HG03521 (cell line): ENCODE measurements around the gene TFAP2C.
"Not testable (repeated sequence)": the region's sequence is repeated elsewhere in the genome, so short reads cannot be mapped to it uniquely, and the experiment has no call there.

Experiments
- ATAC-seq: cut with Tn5 transposase; IDR thresholded peaks from one replicate; pipeline ENCODE4 v1.9.1; 2021; ENCODE audit warnings: mild to moderate bottlenecking, moderate library complexity; ENCODE audit not compliant: unreplicated experiment

The TFAP2C gene

DNA sequence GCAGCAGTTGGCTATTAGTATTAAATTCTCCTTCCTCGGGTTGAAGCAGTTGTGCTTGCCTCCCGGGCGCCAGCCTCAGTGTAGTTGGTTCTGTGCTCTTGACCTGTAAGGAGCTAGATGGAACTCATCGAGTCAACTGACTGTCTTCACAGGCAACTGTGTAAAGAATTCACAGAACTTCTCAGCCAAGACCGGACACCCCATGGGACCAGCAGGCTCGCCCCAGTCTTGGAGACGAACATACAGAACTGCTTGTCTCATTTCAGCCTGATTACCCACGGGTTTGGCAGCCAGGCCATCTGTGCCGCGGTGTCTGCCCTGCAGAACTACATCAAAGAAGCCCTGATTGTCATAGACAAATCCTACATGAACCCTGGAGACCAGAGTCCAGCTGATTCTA, 8.5 kb downstream of the TFAP2C start:
- no peak for ATAC-seq

DNA sequence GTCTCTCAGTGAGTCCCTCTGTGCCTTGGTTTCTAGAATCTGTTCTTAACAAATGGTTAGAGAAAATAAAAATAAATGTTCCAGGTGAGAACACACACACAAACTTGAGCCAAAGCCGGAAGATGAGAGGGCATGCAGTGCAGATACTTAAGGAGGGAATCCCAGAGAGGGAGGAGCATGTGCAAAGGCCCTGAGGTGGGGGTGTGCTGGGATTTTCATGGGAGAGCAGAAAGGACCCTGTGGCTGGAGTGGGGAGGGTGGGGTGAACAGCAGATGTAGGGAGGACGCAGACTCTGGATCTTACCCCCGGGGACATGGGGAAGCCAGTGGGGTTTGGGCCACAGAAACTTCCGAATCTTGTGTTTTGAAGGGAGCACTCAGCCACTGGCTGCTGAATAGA, 17.5 kb downstream of the TFAP2C start:
- ATAC-seq: no peak

DNA sequence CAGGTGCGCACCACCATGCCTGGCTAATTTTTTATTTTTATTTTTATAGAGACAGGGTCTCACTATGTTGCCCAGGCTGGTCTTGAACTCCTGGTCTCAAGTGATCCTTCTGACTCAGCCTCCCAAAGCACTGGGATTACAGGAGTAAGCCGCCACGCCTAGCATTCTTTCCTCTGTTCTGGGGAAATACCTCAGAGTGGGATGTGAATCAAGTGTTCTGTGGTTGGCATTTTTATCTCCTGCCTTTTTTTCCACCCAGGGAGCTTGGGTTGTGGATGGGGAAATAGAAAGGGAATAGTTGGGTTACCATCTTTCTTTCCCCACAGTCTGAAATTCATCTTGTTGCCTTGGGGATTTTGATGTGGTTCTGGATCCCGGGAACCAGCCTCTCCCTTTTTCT, 24.1 kb downstream of the TFAP2C start:
- ATAC-seq: no peak

DNA sequence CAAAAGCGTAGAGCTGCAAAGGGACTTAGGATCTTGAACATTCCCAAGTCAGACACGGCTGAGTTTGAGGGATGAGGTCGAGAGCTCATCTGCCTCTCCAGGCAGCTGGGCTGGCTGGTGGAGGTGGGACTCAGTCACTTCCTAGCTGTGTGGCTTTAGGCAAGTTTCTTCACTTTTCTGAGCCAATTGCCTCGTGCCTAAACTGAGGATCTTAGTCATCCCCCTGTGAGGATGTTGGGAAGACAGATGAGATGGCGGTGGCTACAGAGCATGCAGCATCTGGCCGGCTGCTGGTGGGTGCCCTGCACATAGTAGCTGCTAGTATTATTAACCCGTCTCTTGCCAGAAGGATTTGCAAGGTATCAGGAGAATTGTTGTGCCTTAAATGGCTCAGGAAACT, 27.5 kb downstream of the TFAP2C start:
- ATAC-seq: no peak

DNA sequence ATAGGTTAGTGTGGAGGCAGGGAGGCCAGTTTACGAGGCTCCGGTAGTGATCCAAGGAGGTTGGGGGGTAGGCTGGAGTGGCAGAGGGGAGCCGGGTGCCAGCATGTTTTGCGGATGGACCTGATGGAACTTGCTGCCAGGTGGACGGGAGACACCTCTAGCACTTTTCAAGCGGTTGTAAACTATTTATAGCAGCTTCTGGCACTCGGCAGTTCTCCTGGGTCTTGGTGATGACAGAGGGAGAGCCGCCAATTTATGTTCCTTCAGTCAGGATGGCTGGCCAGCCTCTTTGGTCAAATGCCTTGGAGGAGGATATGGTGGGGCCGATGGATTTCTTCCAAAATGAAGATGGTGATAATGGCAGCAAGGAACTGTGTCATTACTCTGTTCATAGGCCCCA, 28.8 kb downstream of the TFAP2C start:
- no peak for ATAC-seq

DNA sequence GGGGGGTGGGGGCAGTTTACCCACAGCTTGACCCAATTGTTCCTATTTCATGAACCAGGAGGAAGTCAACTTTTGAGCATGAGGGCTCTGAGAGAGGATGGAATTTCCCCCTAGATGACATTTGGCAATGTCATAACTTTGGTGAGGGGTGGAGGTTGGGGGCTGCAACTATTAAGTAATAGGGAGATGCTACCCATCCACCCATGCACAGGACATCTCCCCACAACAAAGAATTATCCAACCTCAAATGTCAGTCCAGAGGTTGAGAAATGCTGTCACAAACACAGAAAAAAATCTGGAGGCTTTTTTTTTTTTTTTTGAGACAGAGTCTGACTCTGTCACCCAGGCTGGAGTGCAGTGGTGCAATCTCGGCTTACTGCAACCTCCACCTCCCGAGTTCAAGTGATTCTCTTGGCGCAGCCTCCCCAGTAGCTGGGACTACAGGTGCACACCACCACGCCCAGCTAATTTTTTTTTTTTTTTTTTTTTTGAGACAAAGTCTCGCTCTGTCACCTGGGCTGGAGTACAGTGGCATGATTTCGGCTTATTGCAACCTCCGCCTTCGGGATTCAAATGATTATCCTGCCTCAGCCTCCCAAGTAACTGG, 29.3 kb downstream of the TFAP2C start:
- ATAC-seq: not testable (repeated sequence)

DNA sequence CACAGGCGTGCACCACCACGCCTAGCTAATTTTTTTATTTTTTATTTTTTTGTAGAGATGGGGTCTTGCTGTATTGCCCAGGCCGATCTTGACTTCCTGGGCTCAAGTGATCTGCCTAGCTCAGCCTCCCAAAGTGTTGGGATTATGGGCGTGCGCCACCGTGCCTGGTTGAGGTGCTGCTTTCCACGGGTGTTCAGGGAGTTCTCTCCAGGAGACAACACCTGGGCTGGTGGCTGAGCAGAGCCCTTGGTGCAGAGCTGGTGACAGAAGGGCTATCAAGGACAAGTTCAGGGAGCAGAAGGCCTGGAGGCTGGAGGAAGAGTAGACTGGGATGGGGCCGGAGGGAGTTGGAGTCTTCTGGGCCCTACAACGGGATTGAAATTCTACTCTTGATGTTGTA, 34.6 kb downstream of the TFAP2C start:
- no peak for ATAC-seq

DNA sequence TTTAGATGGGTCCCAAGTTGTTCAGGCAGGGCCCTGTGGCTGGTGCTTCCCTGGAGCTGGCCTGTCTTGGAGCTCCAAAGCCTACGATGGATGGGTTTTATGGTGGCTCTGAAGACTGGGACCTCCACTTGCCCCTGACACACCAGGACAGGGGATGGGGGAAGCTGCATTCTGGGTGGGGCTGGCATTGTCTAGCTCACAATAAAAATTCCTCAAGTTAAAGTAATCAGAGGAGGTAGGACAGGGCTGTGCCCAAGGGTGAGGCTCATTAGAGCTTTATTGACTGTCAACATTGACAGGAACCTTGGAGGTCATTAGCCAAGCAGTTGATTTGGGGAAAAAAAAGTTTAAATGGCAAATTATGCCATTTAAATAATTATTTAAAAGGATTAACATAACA, 35.7 kb downstream of the TFAP2C start:
- no peak for ATAC-seq

DNA sequence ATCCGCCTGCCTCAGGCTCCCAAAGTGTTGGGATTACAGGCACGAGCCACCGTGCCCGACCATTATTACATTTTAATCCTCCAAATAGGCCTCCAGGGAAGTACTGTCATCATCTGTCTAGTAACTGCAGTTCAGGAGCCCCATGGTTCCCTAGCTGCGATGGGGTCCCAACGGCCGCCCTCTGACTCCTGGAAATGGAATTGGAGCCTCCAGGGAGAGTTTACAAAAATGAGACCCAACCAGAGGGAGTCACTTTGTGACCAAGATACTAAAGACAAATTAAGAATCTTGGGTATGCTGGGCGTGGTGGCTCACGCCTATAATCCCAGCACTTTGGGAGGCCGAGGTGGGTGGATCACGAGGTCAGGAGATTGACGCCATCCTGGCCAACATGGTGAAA, 36.7 kb downstream of the TFAP2C start:
- no peak for ATAC-seq

DNA sequence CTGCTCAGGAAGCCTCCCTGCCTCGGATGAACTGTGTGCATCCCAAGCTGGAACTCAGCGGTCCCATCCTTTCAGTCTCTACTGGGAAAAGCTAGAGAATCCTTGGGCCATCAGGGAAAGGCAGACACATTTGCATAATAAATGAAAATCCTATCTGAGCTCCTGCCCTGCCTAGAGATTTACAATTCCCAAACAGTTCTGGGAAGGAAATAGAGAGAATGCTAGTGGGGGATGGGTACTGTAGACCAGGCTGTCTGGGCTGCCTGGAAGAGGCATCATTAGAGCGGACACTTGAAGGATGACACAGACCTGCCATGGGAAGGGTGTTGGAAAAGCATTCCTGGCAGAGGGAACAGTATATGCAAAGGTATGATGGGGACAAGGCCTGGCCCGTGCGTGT, 44.3 kb downstream of the TFAP2C start:
- ATAC-seq: no peak

DNA sequence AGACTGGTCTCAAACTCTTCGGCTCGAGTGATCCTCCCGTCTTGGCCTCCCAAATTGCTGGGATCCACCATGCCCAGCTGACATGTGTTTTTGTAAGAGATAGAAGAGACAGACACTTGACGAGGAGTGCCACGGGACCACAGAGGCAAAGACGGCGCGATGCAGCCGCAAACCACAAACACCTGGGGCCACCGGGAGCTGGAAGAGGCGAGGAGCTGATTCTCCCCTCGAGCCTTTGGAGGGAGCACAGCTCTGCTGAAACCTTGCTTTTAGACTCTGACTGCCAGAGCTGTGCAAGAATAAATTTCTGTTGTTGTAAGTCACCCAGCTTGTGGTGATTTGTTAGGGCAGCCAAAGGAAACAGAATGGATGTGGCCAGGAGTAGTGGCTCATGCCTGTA, 46.9 kb downstream of the TFAP2C start:
- no peak for ATAC-seq

DNA sequence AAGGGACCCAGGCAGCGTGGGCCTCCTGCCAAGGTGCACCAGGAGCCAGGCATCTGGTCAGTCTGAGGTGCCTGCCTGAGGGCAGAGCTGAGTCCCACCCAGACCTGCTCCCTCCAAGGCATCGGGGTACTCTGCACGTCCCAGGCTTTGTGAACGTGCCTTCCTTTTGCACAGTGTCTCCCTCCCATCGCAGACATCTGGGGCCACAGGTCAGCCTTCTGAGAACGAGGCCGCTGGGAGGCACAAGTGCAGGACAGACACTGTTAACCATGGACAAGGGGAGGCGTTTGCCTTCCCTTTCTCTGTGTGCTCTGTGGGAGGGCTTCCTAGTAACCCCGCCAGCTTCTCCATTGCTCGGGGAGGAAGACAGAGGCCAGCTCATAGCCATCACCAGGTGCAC, 47.6 kb downstream of the TFAP2C start:
- no peak for ATAC-seq

DNA sequence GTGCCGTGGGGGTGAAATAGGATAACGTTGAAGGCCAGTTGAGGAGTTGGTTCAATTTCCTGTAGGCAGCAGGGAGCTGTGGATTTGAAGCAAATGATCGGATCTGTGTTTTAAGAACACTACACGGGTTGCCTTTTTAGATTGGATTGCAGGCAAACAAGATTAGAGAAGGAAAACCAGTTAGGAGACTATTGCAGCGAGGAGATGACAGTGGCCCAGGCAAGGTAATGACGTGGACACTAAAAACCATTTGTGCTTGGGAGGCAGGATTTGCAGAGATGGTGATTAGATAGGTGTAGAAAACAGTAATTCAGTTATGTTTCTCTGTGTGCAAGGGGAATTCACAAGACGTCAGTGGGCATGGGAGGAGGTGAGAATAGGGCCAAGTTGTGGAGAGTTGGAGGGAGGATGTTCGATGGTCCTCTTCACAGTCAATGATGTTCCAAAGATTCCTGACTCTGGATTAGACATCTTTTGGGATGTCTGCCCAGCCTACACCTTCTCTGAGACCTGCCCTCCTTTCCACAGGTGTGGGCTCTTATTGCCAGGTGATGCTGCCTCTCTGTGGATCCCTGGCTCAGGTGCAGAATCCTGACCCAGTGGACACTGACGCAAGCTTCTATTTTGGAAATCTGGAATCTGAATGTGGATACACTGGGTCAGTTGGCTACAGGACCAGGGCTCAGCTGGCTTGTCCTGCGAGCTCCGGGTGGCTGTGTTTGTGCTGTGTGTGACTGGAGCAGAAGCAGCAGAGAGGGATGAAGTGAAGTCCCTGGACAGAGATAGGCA, 54.2 kb downstream of the TFAP2C start:
- ATAC-seq: no peak

DNA sequence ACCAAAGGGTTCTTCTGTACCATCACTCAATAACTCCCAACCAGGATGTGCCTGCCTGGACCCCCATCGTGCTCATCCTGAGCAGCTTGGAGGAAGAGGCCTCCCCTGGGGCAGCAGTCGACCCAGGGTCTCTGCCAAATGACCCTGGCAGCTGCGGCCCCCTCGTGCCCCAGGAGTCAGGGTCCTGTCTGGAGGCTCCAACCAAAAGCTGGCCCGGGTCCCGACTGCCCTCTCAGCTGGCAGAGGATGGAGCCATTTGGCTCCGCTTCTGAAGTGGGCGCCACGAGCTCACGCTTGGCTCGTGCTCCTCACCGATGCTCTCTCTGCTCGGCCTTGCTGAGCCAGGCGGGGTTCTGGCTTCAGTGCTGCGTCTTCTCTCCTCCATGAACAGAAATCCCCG, 56.8 kb downstream of the TFAP2C start:
- ATAC-seq: no peak

DNA sequence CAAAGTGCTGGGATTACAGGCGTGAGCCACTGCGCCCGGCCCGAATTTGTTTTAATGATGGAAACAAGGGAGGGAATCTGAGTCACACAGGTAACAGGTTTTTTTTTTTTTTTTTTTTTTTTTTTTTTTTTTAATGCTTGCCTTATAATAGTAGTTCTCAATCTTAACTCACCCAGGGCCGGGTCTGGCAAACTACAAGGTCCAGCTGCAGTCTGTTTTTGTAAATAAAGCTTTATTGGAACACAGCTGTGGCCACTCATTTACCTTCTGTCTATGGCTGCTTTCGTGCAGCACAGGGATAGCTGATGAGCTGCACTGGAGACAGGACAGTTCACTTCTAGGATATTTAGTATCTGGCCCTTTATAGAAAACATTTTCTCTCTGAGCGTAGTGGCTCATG, 58.0 kb downstream of the TFAP2C start:
- ATAC-seq: no peak

DNA sequence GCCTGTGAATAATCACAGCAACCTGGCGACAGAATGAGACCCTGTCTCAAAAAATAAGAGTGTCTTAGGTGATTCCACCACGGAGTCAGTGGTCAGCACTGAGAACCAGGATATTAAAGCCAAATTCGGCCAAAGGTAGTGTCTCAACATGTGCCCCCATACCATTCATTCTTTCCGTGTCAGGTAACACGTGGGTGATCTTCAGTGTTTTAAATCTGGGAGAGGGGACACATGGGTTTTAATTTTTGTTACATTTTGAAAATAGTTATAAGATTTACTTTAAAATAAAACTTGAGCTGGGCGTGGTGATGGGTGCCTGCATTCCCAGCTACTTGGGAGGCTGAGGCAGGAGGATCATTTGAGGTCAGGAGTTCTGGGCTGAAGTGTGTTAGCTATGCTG, 59.0 kb downstream of the TFAP2C start:
- ATAC-seq: no peak
